HG03135 (cell line): ENCODE data around the gene FADS6.

Source experiments
- ATAC-seq: cut with Tn5 transposase; IDR thresholded peaks from one replicate; pipeline ENCODE4 v1.9.1; 2021; ENCODE audit warnings: mild to moderate bottlenecking, moderate library complexity; ENCODE audit not compliant: unreplicated experiment

The FADS6 gene, protein sequence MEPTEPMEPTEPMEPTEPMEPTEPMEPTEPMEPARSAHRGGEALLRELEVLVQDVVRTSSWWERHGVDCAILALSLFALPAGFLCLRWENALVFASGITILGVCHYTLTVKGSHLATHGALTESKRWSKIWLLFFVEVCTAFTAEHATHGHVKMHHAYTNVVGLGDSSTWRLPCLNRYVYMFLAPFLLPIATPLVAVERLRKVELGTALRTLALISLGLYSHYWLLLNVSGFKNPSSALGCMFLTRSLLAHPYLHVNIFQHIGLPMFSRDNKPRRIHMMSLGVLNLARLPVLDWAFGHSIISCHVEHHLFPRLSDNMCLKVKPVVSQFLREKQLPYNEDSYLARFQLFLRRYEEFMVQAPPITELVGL

GRCh38 chr17:74892974-74893911 lies at the start of gene FADS6:
Gene FADS6, minus strand, starts transcription at chr17:74893633. Its CDS starts 38 bp downstream, at chr17:74893595.
- ATAC-seq: no peak

DNA sequence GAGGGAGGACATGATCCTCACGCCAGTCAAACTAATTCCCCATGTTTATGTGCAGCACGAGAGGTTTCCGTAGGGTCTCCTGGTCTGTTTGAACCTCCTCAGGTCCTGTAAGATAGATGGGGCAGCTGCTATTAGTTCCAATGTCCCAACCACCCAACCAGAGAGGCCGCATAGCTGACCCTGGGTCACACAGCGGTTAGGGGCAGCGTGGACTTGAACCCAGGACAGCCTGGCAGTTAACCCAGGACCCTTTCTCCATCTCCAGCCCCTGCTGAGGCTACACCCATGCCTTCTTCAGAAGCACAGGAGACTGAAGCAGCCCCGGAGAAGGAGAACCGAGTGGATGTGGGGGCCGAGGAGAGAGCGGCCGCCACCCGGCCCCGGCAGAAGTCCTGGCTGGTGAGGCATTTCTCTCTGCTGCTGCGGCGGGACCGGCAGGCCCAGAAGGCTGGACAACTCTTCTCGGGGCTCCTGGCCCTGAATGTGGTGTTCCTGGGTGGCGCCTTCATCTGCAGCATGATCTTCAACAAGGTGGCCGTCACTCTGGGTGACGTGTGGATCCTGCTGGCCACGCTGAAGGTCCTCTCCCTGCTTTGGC lies 47.8 kb upstream of the FADS6 start:
- no peak for ATAC-seq

DNA sequence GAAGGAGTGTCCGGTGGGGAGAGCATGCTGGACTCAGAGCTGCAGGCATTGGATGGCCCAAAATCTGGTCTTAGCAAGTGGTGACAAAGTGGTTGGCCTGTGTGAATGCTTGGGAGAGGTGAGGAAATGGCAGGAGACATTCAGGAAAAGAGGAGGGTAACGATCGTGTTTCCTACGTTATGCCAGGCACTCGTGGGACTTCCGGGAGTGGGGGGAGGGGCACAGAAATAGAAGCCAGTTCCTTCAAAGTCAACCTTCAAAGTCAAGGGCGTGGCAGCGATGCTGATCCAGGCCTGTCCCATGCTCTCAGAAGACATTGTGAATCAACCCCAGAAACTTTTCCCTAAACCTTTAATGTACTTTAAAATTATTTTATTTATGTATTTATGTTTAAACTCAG lies 46.1 kb upstream of the FADS6 start:
- no peak for ATAC-seq

DNA sequence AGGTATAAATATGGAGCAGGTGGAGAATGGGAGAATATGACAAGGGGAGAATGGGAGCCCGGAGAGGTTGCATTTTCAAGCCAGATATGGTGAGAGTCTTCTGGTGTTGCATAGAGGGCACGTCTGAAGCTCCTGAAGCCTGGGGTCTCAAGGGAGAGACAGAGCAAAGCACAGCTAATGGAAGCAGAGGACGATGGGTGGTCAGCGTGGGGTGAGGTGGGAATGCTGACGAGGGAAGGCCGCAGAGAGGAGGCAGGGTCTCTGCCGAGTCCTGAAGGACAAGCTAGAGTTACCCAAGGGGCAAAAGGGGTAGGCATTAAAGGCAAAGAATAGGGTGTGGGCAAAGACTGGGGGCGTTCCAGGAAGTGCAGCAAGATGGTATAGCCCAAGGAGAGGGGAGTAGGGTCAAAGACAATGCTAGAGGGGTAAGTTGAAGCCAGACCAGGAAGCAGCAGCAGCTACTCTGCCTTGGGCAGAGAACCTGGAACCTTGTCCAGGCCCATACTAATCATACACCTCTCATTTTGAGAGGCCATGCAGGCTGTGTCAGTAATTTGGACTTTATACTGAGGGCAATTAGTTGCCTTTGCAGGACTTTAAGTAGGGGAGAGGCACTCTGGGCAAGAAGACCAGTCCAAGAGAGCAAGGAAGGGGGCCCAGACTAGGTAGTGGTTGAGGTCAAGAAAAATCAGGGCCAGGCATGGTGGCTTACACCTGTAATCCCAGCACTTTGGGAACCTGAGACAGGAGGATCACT lies 44.9 kb upstream of the FADS6 start:
- ATAC-seq: no peak

DNA sequence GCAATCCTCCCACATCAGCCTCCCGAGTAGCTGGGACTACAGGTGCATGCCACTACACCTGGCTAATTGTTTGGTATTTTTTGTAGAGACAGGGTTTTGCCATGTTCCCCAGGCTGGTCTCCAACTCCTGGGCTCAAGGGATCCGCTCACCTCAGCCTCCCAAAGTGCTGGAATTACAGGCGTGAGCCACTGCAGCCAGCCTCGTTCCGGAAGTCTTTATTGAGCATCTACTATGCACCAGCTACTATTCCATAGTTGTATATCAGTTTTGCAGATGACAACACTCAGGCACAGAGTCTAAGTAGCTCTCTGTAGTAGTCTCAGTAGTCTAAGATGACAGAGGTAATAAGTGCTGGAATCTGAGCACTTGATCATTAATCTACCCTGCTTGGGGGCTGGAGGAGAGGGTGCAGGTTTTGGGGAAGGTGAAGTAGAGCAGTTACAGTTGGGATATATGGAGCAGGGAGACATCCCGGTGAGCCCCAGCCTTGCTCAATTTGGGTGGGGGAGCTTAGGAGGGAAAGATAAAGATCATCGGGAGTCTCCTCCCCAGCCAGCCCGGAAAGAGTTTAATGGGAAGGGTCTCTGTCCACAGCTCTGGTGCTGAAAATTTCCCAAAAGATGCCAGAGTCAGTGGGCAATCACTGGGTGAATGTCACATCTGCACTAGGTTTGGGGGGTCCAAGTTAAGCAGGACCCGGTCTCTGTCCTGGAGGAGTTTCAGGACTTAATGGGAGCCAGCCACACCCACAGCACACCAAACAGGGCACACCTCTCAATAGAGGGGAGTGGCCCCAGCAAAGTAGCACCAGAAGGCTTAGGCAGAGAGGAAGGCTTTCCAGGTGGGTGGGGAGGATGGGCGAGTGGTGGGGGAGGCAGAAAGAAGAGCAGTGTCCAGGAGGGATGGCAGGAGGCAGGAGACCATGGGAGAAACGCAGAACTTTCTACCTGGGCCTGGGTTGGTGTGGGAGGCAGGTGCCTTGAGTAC lies 43.9 kb upstream of the FADS6 start:
- ATAC-seq: no peak

DNA sequence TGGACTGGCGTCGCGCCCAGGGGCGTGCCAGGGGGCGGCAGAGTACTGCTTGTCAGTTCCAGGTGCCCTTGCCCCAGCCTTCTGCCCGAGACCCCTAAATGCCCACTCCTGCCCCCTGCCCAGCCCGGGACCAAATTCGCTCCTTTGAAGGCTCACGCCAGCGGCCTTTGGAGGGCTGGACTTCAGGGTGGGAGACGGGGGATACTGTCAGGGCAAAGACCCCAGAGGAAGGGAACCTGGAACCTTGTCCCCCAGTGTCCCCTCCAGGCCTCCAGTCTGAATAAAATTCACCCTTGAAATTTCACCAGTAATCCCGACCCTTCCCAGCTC lies 43.0 kb upstream of the FADS6 start:
- no peak for ATAC-seq

GRCh38 chr17:74935585-74936469 lies 42.4 kb upstream of the FADS6 start, which contains the start of gene OTOP3:
Gene OTOP3, plus strand, starts transcription at chr17:74935898. Its CDS starts 24 bp downstream, at chr17:74935922.
- ATAC-seq: no peak

GRCh38 chr17:74935048-74935447 lies 41.6 kb upstream of the FADS6 start:
- ATAC-seq: no peak

- ATAC-seq: no peak
These were observed 37.2 kb upstream of the FADS6 start for GRCh38 chr17:74930535-74931036.

GRCh38 chr17:74928786-74929185 lies 35.4 kb upstream of the FADS6 start:
- ATAC-seq: no peak

- no peak for ATAC-seq
These were observed 31.8 kb upstream of the FADS6 start for GRCh38 chr17:74925242-74925641.

- ATAC-seq: no peak
These were observed 31.0 kb upstream of the FADS6 start, which contains the start of gene OTOP2 for GRCh38 chr17:74924250-74924948. Gene OTOP2, plus strand, starts transcription at chr17:74924273. Its CDS starts 360 bp downstream, at chr17:74924633.

- no peak for ATAC-seq
These were observed 30.3 kb upstream of the FADS6 start for GRCh38 chr17:74923538-74924249.

- no peak for ATAC-seq
These were observed 29.5 kb upstream of the FADS6 start, which contains the start of gene USH1G for GRCh38 chr17:74922694-74923537. Gene USH1G, minus strand, starts transcription at chr17:74923255. Its CDS starts 182 bp downstream, at chr17:74923073.

DNA sequence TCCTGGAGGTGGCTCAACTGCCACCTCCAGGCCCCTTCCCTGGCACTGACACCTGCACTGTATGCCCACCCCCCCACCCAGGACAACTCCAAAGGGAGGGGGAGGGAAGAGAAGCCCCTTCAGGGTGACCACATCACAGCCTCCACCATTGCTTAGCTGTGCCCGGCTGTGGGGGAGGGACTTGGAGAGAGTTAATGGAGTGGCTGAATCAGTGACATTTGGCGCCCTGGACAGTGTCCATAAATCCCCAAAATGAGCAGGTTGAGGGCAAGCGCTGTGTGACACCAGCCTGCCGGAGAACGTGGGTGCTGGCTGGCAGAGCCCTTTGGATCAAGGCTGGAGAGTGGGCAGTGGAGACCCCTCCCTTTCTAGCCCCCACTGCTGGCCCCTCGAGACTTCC lies 28.7 kb upstream of the FADS6 start:
- ATAC-seq: no peak

DNA sequence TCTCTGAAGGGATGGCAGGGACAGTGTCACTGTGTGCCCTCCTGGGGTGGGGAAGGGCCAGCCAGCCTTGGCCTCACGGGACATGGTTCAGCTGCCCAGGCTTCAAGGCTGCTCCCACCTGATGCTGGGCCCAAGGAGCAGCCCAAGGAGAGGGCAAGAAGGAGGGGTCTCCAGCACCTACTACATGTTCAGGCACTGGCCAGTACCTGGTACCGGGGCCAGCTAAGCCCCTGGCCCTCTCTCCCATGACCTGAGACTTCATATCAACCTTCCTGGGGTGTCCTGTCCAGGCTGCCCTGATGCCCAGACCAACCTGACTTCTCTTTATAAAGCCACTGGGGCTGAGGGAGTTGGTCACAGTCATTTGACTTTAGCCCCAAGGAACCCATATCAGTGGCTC lies 28.3 kb upstream of the FADS6 start:
- ATAC-seq: no peak
